ENCODE measurements around the gene ARRDC3. TPM values are rescaled to one million over a fixed set of nuclear protein-coding genes. Genes with fewer than 3 reads are reported as not detected.

The ARRDC3 gene
- total and polyA plus RNA-seq, 10 of the 15 experiments (the other 5 are each of a cell fraction or from before 2014, with no cell fraction given): 2.3 to 14.0 (median 8.6) TPM

DNA sequence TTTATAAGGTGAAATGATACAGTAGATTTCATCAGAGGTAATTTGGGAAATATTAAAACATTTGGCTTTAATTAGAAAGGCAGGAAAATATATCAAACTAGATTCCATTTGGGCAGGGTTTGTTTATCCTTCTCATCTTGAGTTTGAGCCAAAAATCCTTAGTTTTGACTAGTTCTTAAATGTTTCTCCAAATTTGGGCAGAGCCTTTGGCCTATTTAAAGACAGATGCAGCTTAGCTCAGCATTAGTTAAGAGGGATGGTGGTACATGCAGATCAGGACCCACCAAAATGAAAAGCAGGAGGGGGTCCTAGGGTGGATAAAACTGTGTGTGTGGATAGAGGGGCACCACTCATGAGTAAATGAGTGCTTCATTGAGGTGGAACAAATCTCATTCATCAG is 20.3 kb upstream of the ARRDC3 start:
- RAD21 ChIA-PET (ENCODE audit: unreplicated experiment): interaction anchor here (1.6 kb wide), 1 partner anchor 16 kb away, joined by 4 read pairs; no protein-coding TSS in a partner anchor
- ATAC-seq: no peak

More for the DNA sequence above, 20.3 kb upstream of the ARRDC3 start:
- no peaks in the 10 kb centered on the region for H3K36me3 ChIP-seq (ENCODE audit: control insufficient read depth in 2 of 2, insufficient read depth in 2 of 2, low read length in 1 of 2)
- H3K9me3 ChIP-seq (replicated peaks; ENCODE audit: control insufficient read depth, insufficient read depth, low read length): no peaks in the 10 kb centered on the region
- CTCF ChIA-PET: interaction anchor here (2.2 kb wide), 1 partner anchor 16 kb away, joined by 9 read pairs; no protein-coding TSS in a partner anchor
- BruUV-seq (replicated peaks): no TSS peak
- no peak overlapping the region for H3K4me3 ChIP-seq
- SMC1A ChIA-PET (ENCODE audit: uncharacterized antibody, unreplicated experiment): interaction anchor here (3.0 kb wide), 1 partner anchor 18 kb away, joined by 20 read pairs; no protein-coding TSS in a partner anchor
- DNase-seq (ENCODE audit: low read depth, low spot score) (no peak), FAIRE-seq (no peak)
- POLR2A ChIA-PET: no interaction called here
- H2AFZ ChIP-seq (ENCODE audit: control insufficient read depth, low read depth, low read length): no peak overlapping the region
- H3K4me2 ChIP-seq (ENCODE audit: control insufficient read depth, insufficient read depth): no peak overlapping the region
- TF ChIP-seq KLF5 (IDR thresholded peaks at IDR 0.05; ENCODE audit: partially characterized antibody) (no peak), SIX5 (IDR thresholded peaks at IDR 0.05; ENCODE audit: low read depth, low read length, severe bottlenecking) (no peak), CBFB (IDR thresholded peaks at IDR 0.05; ENCODE audit: low read depth) (no peak), NR2F1 (conservative IDR thresholded peaks at IDR 0.05) (no peak), RB1 (IDR thresholded peaks at IDR 0.05; ENCODE audit: borderline replicate concordance) (no peak), SIN3A (IDR thresholded peaks at IDR 0.05; ENCODE audit: low read depth, low read length) (no peak), CHD1 (IDR thresholded peaks at IDR 0.05; ENCODE audit: low read depth, low read length) (no peak), ZNF274 (IDR thresholded peaks at IDR 0.05; ENCODE audit: insufficient read depth, insufficient read length) (no peak), EZH2 (IDR thresholded peaks at IDR 0.05; ENCODE audit: borderline replicate concordance, control insufficient read depth, low read depth, low read length) (no peak), MYB (IDR thresholded peaks at IDR 0.05; ENCODE audit: borderline replicate concordance, low read depth, low read length) (no peak), MLLT1 (IDR thresholded peaks at IDR 0.05) (no peak), PML (IDR thresholded peaks at IDR 0.05; ENCODE audit: low read length) (no peak)
- intact Hi-C loops (cut with micrococcal nuclease; ENCODE audit: unreplicated experiment) (no loop called here), in situ Hi-C loops (cut with MboI) (no loop called here)
- H3K9ac ChIP-seq (ENCODE audit: control insufficient read depth, insufficient read depth, low read length): no peak overlapping the region
- no peaks in the 10 kb centered on the region for H3K27me3 ChIP-seq (replicated peaks in 1 of 2; ENCODE audit: control insufficient read depth in 2 of 2, insufficient read depth in 2 of 2, low read length in 1 of 2)
- H3K4me1 ChIP-seq (ENCODE audit: control insufficient read depth, insufficient read depth, low read length): no peaks in the 10 kb centered on the region
- no peaks in the 10 kb centered on the region for H4K20me1 ChIP-seq (ENCODE audit: control insufficient read depth, insufficient read depth)
- no peak overlapping the region for H3K27ac ChIP-seq (ENCODE audit: control insufficient read depth, insufficient read depth)
- no peaks in the 10 kb centered on the region for H3K79me2 ChIP-seq (ENCODE audit: control insufficient read depth, insufficient read depth, low read length)
